Activated T-helper 1 cell treated with anti-CD3 and anti-CD28 coated beads, Interleukin-2, amount 50 U/mL, for 16 hours (primary cell): ENCODE measurements around the gene CD28.
"Not testable (repeated sequence)": the region's sequence is repeated elsewhere in the genome, so short reads cannot be mapped to it uniquely, and the experiment has no call there.

Source experiments
- DNase-seq, 2 donors: peaks; one replicate each; pipeline ENCODE4 v3.0.0-alpha.2; 2020; ENCODE audit warnings: low read depth in 1 of 2, low spot score in 1 of 2

The CD28 gene

DNA sequence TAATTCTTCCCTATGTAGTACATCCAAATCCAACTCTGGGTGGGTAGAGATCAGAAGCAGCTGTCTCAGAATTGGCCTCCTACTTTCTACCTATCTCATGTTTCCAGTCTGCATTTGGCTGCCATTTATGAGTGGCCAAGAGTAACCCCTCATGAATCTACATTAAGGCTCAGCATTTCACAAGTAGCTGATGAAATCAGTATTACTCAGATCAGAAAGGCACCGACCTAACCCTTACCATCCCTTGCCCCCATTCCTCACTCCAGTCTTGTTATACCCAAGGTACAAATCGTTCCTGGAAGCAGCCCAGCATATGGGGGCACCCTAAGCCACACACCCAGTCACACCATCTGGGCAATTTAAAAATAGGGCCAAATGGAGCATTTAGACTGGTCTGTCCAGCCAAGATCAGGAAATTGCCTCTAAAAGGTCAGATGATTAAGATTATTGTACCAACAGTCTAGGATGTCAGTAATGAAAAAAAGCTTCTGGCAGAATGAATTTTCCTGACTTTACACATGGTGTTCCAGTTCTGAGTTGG lies 37.1 kb downstream of the CD28 start:
- no peak for DNase-seq

DNA sequence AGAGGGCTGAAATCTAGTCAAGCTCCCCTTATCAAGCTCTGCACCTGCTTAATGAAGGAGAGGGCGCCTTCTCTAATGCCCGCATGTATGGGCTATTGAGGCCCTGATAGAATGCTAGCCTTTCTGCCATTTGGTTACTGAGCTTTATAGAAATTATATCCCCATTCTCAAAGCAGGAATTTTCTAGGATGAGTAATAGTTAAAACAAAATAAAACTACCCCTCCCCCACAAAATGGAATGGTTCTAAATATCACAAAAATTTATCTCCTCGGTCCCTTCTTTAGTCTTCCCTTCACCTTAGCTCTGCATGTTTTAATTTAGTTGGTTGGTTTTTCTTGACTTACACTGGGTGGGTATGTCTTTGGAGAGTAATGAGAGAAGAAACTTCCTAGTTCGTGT lies 37.7 kb downstream of the CD28 start:
- no peak for DNase-seq

DNA sequence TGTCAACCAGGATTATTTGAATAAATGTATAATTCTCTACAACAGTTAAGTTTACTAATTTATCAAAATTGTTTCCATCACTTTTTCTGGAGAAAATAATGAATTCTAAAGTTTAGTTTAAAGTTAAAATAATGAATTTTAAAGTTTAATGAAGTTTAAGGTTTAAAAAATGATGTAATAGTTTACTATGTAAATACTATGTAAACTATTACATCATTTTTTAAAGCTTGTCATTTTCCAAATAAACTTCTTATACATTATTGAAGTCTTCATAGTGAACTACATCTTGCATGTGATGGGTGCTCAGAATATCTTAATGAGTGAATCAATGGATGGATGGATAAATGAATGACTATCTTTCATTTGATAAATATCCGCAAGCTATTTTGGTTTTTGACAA lies 38.8 kb downstream of the CD28 start:
- DNase-seq: no peak

DNA sequence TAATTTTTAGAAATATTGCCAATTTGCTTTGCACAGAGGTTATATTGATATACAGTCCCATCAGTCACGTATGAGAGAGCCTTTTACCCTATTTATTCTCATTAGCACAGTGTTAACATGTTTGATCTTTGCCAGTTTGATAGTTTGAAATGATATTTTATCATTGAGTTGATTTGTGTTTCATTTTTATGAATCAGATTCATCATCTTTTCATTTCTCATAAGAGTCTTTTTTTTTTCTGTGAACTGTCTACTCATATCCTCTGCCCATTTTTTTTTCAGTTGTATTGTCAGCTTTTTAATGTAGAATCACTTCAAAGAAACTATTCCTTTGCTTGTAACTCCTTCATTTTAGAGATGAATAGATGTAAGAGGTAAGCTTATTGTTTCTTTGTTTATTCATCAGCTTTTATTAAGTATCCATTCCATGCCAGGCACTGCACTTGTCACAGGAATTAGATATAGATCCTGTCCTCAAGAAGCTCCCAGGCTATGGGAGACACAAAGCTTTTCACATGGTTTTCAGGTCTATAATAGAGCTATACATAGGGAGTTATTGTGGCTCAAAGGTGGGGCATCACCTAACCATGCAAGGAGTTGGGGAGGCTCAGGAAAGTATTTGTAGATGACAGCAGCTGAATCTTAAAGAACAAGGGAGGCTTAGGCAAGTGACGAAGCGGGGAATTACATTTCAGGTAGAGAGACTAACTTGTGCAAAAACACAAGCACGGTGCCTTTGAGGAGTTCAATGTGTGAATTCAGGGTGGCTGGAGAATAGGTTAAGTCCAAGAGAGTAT lies 42.1 kb downstream of the CD28 start:
- no peak for DNase-seq

DNA sequence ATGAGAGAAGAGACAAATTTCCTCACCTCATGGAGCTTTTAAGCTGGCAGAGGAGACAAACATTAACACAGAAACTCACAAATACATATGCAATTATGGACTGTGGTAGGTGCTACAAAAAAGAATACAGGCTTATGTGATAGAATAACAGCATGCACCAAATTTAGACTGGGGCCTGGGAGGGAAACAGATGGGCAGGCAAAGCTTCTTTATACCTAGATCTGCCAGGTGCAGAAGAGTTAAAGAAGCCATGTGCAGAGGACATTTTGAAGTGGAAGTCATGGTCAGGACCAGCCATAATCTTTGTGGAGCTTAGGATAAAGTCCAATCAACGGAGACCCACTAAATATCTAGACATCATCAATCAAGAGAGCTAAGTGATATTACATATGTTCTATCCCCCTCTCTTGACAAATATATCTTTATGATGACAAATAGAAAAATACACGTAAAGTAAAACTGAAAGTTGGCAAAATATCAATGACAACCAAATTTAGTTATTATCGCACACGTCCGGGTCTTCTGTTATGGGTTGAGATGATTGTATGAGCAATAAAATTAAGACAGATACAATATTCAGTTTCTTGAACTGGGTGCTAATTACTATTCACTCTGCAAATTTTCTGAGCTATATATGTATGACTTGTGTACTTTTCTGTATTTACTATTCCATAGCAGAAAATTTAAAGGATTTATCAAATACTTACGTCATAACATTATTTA lies 44.1 kb downstream of the CD28 start:
- DNase-seq: no peak

DNA sequence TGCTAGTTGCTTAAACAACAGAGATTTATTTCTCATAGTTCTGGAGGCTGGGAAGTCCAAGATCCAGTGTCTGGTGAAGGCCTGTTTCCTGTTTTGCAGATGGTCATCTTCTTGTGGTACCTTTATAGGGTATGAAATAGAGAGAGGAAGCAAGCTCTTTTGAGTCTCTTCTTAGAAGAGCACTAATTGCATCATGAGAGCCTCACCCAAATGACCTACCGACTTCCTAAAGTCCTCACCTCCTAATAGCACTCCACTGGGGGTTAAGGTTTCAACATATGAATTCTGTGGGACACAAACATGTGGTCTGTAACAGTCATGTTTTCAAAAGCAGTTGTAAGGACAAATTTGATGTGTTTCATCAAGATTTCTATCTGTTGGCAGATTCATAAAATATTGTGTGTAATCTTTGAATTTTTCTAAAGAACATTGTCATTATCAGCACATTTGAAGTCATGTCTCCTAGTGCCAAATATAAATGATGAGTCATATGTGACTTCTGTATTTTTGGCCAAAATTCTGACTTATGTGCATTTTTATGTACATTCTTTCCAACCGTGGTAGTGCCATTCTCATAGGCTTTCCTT lies 45.3 kb downstream of the CD28 start:
- DNase-seq: no peak

DNA sequence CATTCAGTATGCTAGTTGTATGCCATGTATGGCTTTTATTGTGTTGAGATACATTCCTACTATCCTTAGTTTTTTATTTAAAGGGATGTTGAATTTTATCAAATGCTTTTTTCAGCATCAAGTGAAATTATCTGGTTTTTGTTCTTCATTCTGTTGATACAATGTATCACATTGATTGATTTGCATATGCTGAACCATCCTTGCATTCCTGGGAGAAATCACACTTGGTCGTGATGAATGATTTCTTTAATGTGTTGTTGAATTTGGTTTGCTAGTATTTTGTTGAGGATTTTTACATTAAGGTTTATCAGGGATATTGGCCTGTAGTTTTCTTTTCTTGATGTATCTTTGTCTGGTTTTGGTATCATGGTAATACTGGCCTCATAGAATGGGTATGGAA lies 49.7 kb downstream of the CD28 start:
- DNase-seq: no peak

DNA sequence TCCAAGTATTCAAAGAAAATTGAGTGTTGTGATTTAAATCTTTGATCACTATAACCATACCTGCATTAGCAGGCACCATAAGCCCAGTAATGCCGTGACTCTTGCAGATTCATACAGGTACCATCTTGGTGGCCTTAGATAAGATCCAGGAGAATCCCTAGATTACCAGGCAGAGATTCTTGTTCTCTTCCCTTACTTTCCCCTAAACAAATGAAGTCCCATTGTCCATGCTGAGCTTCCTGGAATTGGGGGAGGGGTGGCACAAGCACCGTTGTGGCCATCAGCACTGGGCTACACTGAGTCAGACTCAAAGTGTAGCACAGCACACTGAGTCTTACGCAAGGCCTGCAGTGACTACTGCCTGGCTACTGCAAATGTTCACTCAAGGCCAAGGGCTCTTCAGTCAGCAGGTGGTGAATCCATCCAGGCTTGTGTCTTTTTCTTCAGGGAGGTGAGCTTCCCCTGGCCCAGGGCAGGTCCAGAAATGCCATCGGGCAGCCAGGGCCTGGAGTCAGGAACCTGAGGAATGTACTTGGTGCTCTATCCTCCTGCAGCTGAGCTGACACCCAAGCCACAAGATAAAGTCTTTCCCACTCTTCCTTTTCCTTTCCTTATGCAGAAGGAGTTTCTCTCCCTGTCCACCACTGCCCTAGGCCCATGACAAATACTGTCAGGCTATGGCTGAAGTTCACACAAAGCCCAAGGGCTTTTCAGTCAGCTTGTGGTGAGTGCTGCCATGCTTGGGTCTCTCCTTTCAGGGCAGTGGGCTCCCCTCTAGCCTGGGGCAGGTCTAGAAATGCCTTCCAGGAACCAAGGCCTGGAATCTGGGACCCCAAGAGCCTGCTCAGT lies 52.6 kb downstream of the CD28 start:
- no peak for DNase-seq

DNA sequence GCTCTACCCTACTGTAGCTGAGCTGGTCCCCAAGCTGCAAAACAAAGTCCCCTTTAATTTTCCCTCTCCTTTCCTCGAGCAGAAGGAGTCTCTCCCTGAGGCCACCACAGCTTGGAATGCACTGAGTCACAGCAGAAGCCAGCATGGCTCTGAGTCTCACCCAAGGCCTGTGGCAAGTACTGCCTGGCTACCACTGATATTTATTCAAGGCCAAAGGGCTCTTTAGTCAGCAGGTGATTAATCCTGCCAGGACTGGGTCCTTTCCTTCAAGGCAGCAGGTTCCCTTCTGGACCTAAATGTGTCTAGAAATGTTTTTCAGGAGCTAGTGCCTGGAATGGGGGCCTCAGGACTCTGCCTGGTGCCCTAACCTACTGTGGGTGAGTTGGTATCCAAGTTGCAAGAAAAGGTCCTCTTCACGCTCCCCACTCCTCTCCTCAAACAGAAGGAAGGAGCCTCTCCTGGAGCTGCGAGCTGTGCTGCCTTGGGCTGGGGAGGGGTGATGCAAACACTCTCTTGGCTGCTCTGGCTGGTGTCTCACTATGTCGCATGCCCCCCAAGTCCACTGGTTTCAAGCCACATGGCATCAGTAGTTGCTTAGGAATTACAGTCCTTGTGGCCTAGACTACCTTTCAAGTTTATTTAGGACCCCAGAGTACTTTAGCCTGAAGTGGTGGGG lies 53.4 kb downstream of the CD28 start:
- DNase-seq: no peak

DNA sequence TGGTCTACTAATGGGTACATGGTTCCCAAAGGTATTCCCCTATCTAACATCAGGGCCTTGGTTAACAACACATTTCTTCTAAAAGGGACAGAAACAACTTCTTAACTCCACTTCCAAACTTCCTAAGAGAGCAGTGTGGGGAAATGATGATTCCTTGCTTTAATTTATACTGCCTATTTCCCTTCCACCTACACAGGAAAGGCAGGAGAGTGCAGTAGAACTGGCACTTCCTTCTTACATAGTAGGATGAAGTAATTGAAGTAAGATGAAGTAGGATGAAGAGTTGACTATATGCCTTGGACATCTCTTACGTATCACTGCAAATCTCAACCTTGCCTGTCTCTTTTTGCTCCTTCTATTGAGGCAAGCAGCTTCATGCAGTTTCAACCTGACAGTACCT lies 54.7 kb downstream of the CD28 start:
- DNase-seq: no peak

DNA sequence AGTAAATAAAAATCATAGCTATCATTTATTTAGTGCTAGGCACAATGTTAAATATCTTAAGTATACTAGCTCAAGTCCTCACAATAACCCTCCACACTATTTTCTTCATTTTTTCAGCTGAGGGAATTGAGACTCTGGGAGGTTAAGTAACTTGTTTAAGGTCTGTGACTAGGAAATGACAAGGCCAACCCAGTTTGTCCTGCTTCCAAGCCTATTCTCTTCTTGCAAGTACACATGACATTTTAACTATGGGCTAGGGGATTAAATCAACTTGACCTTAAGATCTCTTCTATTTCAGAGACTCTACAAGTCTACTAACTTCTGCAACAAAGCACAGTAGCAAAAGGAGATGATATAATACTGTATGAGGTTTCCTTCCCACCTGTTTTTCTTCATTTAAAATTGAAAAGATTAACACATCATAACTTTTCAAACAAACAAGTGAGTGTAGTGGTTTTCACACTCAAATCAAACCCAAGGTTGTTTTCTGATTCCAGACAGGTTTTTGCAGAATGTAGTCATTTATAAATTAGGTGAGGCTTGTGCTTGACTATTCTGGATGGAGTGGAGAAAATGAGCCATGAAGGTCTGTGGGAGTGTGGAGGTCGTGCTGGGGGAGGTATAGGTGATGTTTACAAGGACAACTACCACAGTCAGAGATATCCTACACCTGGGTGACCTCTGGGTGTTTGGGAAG lies 57.0 kb downstream of the CD28 start:
- peak in 1 of 2 donors; percentile 32 for DNase-seq

DNA sequence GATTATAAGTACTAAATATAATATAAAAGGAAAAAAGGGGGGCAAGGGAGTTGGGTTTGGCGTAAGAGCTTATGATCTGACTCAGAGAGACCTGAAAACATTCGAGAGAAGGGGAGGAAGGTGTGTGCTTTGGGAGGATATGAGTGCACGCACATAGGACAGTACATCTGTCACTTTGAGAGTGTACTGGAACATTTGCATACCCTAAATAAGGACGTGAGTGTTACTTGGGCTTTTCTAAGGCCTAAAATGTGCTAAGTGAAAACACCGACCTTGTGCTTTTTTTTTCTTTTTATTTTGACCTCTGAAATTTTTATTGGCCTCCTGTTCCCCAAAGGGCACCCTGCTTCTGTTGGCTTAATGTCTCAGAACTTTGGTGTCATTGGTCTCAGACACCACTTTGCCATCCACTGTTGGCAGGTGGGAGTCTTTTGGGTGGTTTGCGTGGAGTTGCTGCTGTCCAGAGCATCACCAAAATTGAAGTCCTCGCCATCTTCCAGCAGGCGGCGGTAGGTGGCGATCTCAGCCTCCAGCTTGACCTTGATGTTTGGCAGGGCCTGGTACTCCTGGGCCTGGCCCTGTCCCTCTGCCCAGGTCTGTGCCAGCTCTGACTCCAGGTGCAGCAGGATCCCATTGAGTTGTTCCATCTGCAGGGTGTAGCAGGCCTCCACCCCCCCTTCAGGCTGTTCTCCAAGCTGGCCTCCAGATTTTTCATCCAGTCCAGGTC lies 57.7 kb downstream of the CD28 start:
- no peak for DNase-seq

DNA sequence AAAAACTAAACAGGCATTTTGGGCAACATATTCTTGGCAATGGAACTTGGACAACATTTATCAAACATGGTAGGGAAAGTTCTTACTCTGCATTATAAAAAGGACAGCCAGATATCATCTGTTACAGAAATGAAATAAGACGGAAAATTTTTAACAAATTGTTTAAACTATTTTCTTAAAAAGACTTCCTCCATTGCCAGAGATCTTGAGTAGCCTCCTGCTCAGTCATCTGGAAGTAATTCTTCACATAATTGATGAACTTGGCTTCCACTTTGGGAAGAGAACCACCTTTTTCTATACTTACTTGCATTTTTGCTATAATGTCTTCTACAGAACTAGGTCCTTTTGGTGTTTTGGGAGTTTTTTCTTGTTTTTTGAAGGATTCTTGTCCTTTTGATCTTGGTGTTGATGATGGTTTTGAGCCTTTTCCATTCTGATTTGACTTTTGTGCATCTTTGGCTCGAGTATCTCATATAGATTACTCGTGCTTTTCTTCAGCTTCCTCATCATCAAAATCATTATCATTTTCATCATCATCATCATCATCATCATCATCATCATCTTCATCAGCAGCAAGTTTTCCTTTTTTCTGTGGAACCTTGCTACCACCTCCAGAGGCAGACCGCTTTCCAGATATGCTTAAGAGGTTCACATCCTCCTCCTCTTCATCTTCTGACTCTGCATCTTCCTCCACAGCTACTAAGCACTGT lies 66.2 kb downstream of the CD28 start:
- DNase-seq: no peak

DNA sequence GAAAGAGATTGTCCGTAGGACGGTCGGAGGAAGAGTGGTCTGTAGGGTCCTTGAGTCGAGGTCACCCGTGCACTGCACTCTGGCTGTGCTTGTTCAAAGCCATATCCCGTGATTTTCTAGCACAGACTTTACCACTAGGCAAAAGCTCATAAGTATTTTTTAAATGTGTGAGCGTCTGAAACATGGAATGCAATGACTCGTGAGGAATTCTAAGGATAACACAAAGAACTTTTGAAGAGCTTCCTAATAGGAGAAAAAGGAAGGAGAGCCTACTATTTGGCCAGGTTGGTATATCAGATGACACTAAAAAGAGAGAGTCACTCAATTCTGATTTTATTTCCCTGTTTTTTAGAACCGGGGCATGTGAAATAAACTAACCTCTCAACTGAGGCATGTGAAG lies 68.3 kb downstream of the CD28 start:
- no peak for DNase-seq

DNA sequence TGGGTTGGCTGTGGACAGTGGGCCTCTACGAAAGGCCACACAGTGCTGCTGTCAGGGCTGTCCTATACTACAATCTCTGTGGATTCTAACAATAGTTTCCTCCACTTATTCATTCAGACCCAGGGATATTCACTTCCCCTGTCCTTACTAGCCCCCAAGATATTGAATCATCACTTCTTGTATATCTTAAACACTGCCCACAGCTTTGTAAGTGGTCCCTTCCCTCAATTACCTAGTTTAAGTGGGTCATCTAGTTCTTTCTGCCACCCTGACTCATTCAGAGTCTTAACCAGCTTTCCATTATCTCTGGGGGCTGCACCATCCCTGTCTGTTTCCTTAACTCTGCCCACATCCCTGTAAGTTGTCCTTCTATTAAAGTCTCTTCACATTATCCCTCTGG lies 69.2 kb downstream of the CD28 start:
- no peak for DNase-seq

DNA sequence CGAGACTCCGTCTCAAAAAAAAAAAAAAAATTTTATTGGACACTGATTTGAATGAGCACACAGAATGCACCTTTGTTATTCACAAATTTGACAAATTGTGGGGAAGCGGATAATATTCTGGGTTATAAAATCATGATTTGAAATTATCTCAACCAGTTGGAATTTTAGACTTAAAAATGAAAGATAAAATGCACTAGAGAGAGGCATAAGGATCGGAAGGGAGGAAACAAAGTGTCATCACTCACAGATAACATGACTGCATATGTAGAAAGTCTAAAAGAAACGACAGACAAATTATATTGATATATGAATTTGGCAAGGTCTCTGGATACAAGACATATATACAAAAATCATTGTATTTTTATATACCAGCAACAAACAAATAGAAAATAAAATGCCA lies 70.6 kb downstream of the CD28 start:
- DNase-seq: no peak

DNA sequence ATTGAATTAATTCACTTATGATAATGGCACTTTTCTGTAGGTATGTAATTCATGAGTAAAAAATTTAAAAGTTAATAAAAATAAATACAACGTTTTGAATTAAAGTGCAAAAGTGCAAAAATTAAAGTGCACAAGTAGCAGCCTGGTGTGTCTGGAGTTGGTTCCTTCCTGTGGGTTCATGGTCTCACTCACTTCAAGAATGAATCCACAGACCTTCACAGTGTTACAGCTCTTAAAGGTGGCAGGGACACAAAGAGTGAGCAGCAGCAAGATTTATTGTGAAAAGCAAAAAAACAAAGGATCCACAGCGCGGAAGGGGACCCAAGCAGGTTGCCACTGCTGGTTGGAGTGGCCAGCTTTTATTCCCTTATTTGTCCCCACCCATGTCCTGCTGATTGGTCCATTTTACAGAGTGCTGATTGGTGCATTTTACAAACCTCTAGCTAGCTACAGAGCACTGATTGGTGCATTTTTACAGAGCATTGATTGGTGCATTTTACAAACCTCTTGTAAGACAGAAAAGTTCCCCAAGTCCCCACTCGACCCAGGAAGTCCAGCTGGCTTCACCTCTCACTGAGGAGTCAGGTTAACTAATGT lies 73.1 kb downstream of the CD28 start:
- DNase-seq: not testable (repeated sequence)

DNA sequence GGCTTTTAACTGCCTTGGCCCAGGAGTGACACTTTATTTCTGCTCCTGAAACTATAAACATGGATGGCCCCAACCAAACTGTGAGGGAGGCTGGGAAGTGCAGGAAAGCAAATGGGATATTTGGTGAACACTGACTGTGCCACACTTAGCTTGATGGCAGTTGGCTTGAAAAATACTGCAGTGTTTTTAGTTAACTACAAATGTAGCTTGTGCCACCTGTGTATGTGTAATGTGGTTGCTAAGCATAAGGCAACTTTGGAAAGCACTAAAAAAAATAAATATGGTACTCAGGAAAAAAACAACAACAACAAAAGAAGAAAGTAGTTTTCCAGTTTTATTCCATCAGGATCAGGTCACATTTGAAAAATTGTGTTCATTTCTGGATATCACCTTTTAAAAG lies 73.8 kb downstream of the CD28 start:
- DNase-seq: no peak
